ENCODE measurements around the gene ESPL1.

GRCh38 chr12:53336181-53336681, 68.1 kb downstream of the ESPL1 start, which contains the start of gene SP7:
- TF ChIP-seq CTCF (conservative IDR thresholded peaks at IDR 0.05) (no peak), ZFX (IDR thresholded peaks at IDR 0.05) (no peak)
